ENCODE results near the gene CMC4.

CMC4 gene

GRCh38 chrX:155053656-155054055 lies 17.3 kb downstream of the CMC4 start:
- no peak for DNase-seq (ENCODE audit: low read depth)

GRCh38 chrX:155052738-155053498 lies 18.0 kb downstream of the CMC4 start:
- DNase-seq (ENCODE audit: low read depth), result no peak

GRCh38 chrX:155048977-155049619 lies 21.8 kb downstream of the CMC4 start:
- no peak for DNase-seq (ENCODE audit: low read depth)

GRCh38 chrX:155046811-155047528 lies 24.0 kb downstream of the CMC4 start:
- no peak for DNase-seq (ENCODE audit: low read depth)

GRCh38 chrX:155046129-155046810 lies 24.7 kb downstream of the CMC4 start:
- DNase-seq (ENCODE audit: low read depth), result no peak

- DNase-seq (ENCODE audit: low read depth), result no peak
These were observed 35.2 kb downstream of the CMC4 start for GRCh38 chrX:155035688-155036087.

- DNase-seq (ENCODE audit: low read depth), result no peak
These were observed 39.3 kb downstream of the CMC4 start for GRCh38 chrX:155031657-155032056.

GRCh38 chrX:155028877-155029291 lies 42.1 kb downstream of the CMC4 start:
- DNase-seq (ENCODE audit: low read depth), result no peak

- DNase-seq (ENCODE audit: low read depth), result no peak
These were observed 42.8 kb downstream of the CMC4 start for GRCh38 chrX:155028129-155028528.

GRCh38 chrX:155027509-155028066 lies 43.3 kb downstream of the CMC4 start:
- no peak for DNase-seq (ENCODE audit: low read depth)

- peak; percentile 87 for DNase-seq (ENCODE audit: low read depth)
These were observed 44.0 kb downstream of the CMC4 start, which contains the start of gene FUNDC2 for GRCh38 chrX:155026727-155027508. Gene FUNDC2, plus strand, starts transcription at chrX:155026844. Its CDS starts 95 bp downstream, at chrX:155026939.

GRCh38 chrX:155026420-155026726 lies 44.6 kb downstream of the CMC4 start:
- no peak for DNase-seq (ENCODE audit: low read depth)

- DNase-seq (ENCODE audit: low read depth), result no peak
These were observed 46.8 kb downstream of the CMC4 start for GRCh38 chrX:155023907-155024833.

- DNase-seq (ENCODE audit: low read depth), result no peak
These were observed 48.4 kb downstream of the CMC4 start, which contains the start of gene F8 for GRCh38 chrX:155022585-155022984. Gene F8, minus strand, starts transcription at chrX:155022723. Its CDS starts 171 bp downstream, at chrX:155022552.

- no peak for DNase-seq (ENCODE audit: low read depth)
These were observed 50.3 kb downstream of the CMC4 start for GRCh38 chrX:155020591-155020990.

Data from stimulated activated CD8-positive, alpha-beta memory T cell treated with anti-CD3 and anti-CD28 coated beads, Interleukin-12 subunit alpha, Interleukin-12 subunit beta, amount 100 ng/mL, for 1 hour (primary cell).